ES-I3 (cell line): Measurements from ENCODE around the gene DAPK2.
"Not testable (repeated sequence)": the region's sequence is repeated elsewhere in the genome, so short reads cannot be mapped to it uniquely, and the experiment has no call there.

ENCODE experiments used
- H3K36me3 ChIP-seq: 2 replicates; pipeline ENCODE4 v1.6.1; 2013; ENCODE audit warnings: mild to moderate bottlenecking, low read length, control low read depth, moderate library complexity; ENCODE audit not compliant: insufficient read depth
- H3K4me1 ChIP-seq: 2 replicates; pipeline ENCODE4 v1.6.1; 2013; ENCODE audit warnings: mild to moderate bottlenecking, control low read depth, low read length; ENCODE audit not compliant: insufficient read depth
- H3K9ac ChIP-seq: 2 replicates; pipeline ENCODE4 v1.6.1; 2013; ENCODE audit warnings: low read depth, mild to moderate bottlenecking, low read length, moderate library complexity
- H3K9me3 ChIP-seq: 2 replicates; pipeline ENCODE4 v1.6.1; 2013; ENCODE audit warnings: mild to moderate bottlenecking, low read length, moderate library complexity; ENCODE audit not compliant: control insufficient read depth, insufficient read depth

The DAPK2 gene

GRCh38 chr15:64070106-64070505 lies 23.8 kb upstream of the DAPK2 start:
- Histone ChIP-seq H3K36me3 (peaks cover 10% of the 10 kb centered on the region; the same call in 1 of the 2 replicates), H3K4me1 (no peaks in the 10 kb centered on the region), H3K9me3 (no peaks in the 10 kb centered on the region), H3K9ac (no peak overlapping the region)

- no peaks in the 10 kb centered on the region for H3K9me3 ChIP-seq
- no peak overlapping the region for H3K9ac ChIP-seq
- H3K36me3 ChIP-seq = peaks cover 10% of the 10 kb centered on the region; the same call in 1 of the 2 replicates
- H3K4me1 ChIP-seq = no peaks in the 10 kb centered on the region
Measured at GRCh38 chr15:64068133-64068532, 21.8 kb upstream of the DAPK2 start.

GRCh38 chr15:64067564-64068030 lies 21.3 kb upstream of the DAPK2 start:
- H3K4me1 ChIP-seq = no peaks in the 10 kb centered on the region
- no peaks in the 10 kb centered on the region for H3K9me3 ChIP-seq
- H3K36me3 ChIP-seq = peaks cover 10% of the 10 kb centered on the region; the same call in 1 of the 2 replicates
- H3K9ac ChIP-seq = no peak overlapping the region; the same call in 1 of the 2 replicates

- H3K9ac ChIP-seq = no peak overlapping the region
- no peaks in the 10 kb centered on the region for H3K4me1 ChIP-seq
Measured at GRCh38 chr15:64066451-64066850, 20.2 kb upstream of the DAPK2 start.

GRCh38 chr15:64060716-64061115 lies 14.4 kb upstream of the DAPK2 start:
- H3K36me3 ChIP-seq = no peaks in the 10 kb centered on the region

More at GRCh38 chr15:64066451-64066850, 20.2 kb upstream of the DAPK2 start:
- no peaks in the 10 kb centered on the region for H3K9me3 ChIP-seq
- H3K36me3 ChIP-seq = peaks cover 6% of the 10 kb centered on the region; the same call in 1 of the 2 replicates

GRCh38 chr15:64059104-64059503 lies 12.8 kb upstream of the DAPK2 start:
- not testable (repeated sequence) for H3K9ac ChIP-seq, H3K36me3 ChIP-seq, H3K9me3 ChIP-seq, H3K4me1 ChIP-seq

More at GRCh38 chr15:64060716-64061115, 14.4 kb upstream of the DAPK2 start:
- H3K9ac ChIP-seq = no peak overlapping the region
- no peaks in the 10 kb centered on the region for H3K4me1 ChIP-seq
- H3K9me3 ChIP-seq = no peaks in the 10 kb centered on the region

- H3K9me3 ChIP-seq = no peaks in the 10 kb centered on the region
- no peaks in the 10 kb centered on the region for H3K4me1 ChIP-seq
- H3K36me3 ChIP-seq = no peaks in the 10 kb centered on the region
- H3K9ac ChIP-seq = no peak overlapping the region
Measured at GRCh38 chr15:64058279-64058678, 12.0 kb upstream of the DAPK2 start.

- not testable (repeated sequence) for H3K9ac ChIP-seq, H3K36me3 ChIP-seq, H3K4me1 ChIP-seq, H3K9me3 ChIP-seq
Measured at GRCh38 chr15:64053674-64054073, 7.4 kb upstream of the DAPK2 start.

- Histone ChIP-seq H3K4me1 (peaks cover 3% of the 10 kb centered on the region; the same call in 1 of the 2 replicates), H3K9ac (no peak overlapping the region), H3K36me3 (no peaks in the 10 kb centered on the region), H3K9me3 (no peaks in the 10 kb centered on the region)
Measured at GRCh38 chr15:64052925-64053491, 6.7 kb upstream of the DAPK2 start.

GRCh38 chr15:64051407-64052259 lies 5.3 kb upstream of the DAPK2 start:
- H3K9me3 ChIP-seq = no peaks in the 10 kb centered on the region
- H3K4me1 ChIP-seq = peaks cover 3% of the 10 kb centered on the region; the same call in 1 of the 2 replicates
- no peak overlapping the region for H3K9ac ChIP-seq
- H3K36me3 ChIP-seq = no peaks in the 10 kb centered on the region

- Histone ChIP-seq H3K9ac (no peak overlapping the region), H3K36me3 (no peaks in the 10 kb centered on the region), H3K4me1 (peaks cover 3% of the 10 kb centered on the region; the same call in 1 of the 2 replicates), H3K9me3 (no peaks in the 10 kb centered on the region)
Measured at GRCh38 chr15:64051093-64051402, 4.8 kb upstream of the DAPK2 start.

GRCh38 chr15:64050281-64051092 lies 4.2 kb upstream of the DAPK2 start:
- Histone ChIP-seq H3K9me3 (no peaks in the 10 kb centered on the region), H3K4me1 (peaks cover 3% of the 10 kb centered on the region; the same call in 1 of the 2 replicates), H3K36me3 (no peaks in the 10 kb centered on the region), H3K9ac (no peak overlapping the region)

GRCh38 chr15:64048781-64049460 lies 2.6 kb upstream of the DAPK2 start:
- no peaks in the 10 kb centered on the region for H3K36me3 ChIP-seq
- H3K9ac ChIP-seq = no peak overlapping the region
- no peaks in the 10 kb centered on the region for H3K9me3 ChIP-seq
- H3K4me1 ChIP-seq = peaks cover 3% of the 10 kb centered on the region; the same call in 1 of the 2 replicates
